Neutrophil (primary cell): Measurements from ENCODE around the gene RABEP1.

Experiments
- H3K27ac ChIP-seq: fragments of 200-600 bp; sonication (generic); 2 replicates; pipeline ENCODE4 v1.5.1; 2016; ENCODE audit warnings: mild to moderate bottlenecking, moderate library complexity
- H3K27me3 ChIP-seq: fragments of 200-600 bp; sonication (generic); 2 replicates; pipeline ENCODE4 v1.6.0; 2016; ENCODE audit warnings: mild to moderate bottlenecking
- H3K36me3 ChIP-seq: fragments of 200-600 bp; sonication (generic); 2 replicates; pipeline ENCODE4 v1.5.1; 2017
- H3K4me1 ChIP-seq, 2 experiments: fragments of 200-600 bp in 1 of 2; sonication (generic) in 1 of 2; 1 replicate in 1 of 2; 2 replicates in 1 of 2; pipeline versions ENCODE4 v1.5.1 to v1.6.1; 2013 to 2016; ENCODE audit warnings: low read depth in 1 of 2, low read length in 1 of 2, mild to moderate bottlenecking in 1 of 2, moderate library complexity in 1 of 2; ENCODE audit not compliant: control insufficient read depth in 1 of 2, insufficient read depth in 1 of 2
- H3K4me3 ChIP-seq, 2 experiments: fragments of 200-600 bp in 1 of 2; sonication (generic) in 1 of 2; 1 replicate in 1 of 2; 2 replicates in 1 of 2; pipeline ENCODE4 v1.5.1; 2013 to 2016; ENCODE audit warnings: low read depth in 1 of 2, low read length in 1 of 2, mild to moderate bottlenecking in 1 of 2, moderate library complexity in 1 of 2
- H3K9me3 ChIP-seq: fragments of 200-600 bp; sonication (generic); 2 replicates; pipeline ENCODE4 v1.5.1; 2016
- CTCF ChIP-seq: fragments of 200-600 bp; sonication (generic); IDR thresholded peaks from 2 replicates; pipeline ENCODE4 v1.5.1; 2016; ENCODE audit warnings: antibody characterized with exemption

RABEP1 gene

GRCh38 chr17:5283571-5284315 is 1.7 kb downstream of the RABEP1 start:
- H3K9me3 ChIP-seq: no peaks in the 10 kb centered on the region
- no peak for TF ChIP-seq CTCF
- no peaks in the 10 kb centered on the region for H3K27me3 ChIP-seq
- H3K4me3 ChIP-seq: peak overlapping the region in 1 of 2 experiments; percentile 62
- no peaks in the 10 kb centered on the region for H3K36me3 ChIP-seq
- no peak overlapping the region for H3K27ac ChIP-seq
- H3K4me1 ChIP-seq: peaks cover 18 to 19% of the 10 kb centered on the region in 2 experiments

- H3K36me3 ChIP-seq: no peaks in the 10 kb centered on the region
- no peak for TF ChIP-seq CTCF
- peaks cover 18 to 19% of the 10 kb centered on the region in 2 experiments for H3K4me1 ChIP-seq
- H3K27me3 ChIP-seq: no peaks in the 10 kb centered on the region
- no peak overlapping the region for H3K4me3 ChIP-seq
- no peaks in the 10 kb centered on the region for H3K9me3 ChIP-seq
- H3K27ac ChIP-seq: no peak overlapping the region
Measured at GRCh38 chr17:5284681-5285080, 2.6 kb downstream of the RABEP1 start.

- Histone ChIP-seq H3K4me1 (peaks cover 13 to 14% of the 10 kb centered on the region in 2 experiments), H3K4me3 (no peak overlapping the region), H3K36me3 (no peaks in the 10 kb centered on the region), H3K27me3 (no peaks in the 10 kb centered on the region), H3K9me3 (no peaks in the 10 kb centered on the region), H3K27ac (no peak overlapping the region)
- TF ChIP-seq CTCF: no peak
Measured at GRCh38 chr17:5286846-5287245, 4.8 kb downstream of the RABEP1 start.

- Histone ChIP-seq H3K4me1 (no peaks in the 10 kb centered on the region), H3K4me3 (no peak overlapping the region), H3K36me3 (no peaks in the 10 kb centered on the region), H3K9me3 (no peaks in the 10 kb centered on the region), H3K27ac (no peak overlapping the region), H3K27me3 (no peaks in the 10 kb centered on the region)
- no peak for TF ChIP-seq CTCF
Measured at GRCh38 chr17:5291683-5292350, 9.7 kb downstream of the RABEP1 start.

GRCh38 chr17:5297245-5297644 is 15.2 kb downstream of the RABEP1 start:
- no peaks in the 10 kb centered on the region for H3K27me3 ChIP-seq
- no peak for TF ChIP-seq CTCF
- H3K36me3 ChIP-seq: no peaks in the 10 kb centered on the region
- no peaks in the 10 kb centered on the region for H3K9me3 ChIP-seq
- H3K4me3 ChIP-seq: no peak overlapping the region
- H3K4me1 ChIP-seq: no peaks in the 10 kb centered on the region
- H3K27ac ChIP-seq: no peak overlapping the region
